ENCODE measurements around the gene OSM.

OSM gene

GRCh38 chr22:30228509-30229359 is 37.9 kb downstream of the OSM start:
- no peak overlapping the region for H3K4me3 ChIP-seq (ENCODE audit: control insufficient read depth, low read depth, low read length)
- no peak for DNase-seq (ENCODE audit: low read depth)
- no peak for TF ChIP-seq CTCF (IDR thresholded peaks at IDR 0.05; ENCODE audit: control insufficient read depth, insufficient read depth, low read depth, low read length, missing control alignments)

GRCh38 chr22:30227438-30228228 is 39.0 kb downstream of the OSM start:
- TF ChIP-seq CTCF (IDR thresholded peaks at IDR 0.05; ENCODE audit: control insufficient read depth, insufficient read depth, low read depth, low read length, missing control alignments): no peak
- DNase-seq (ENCODE audit: low read depth): no peak
- no peak overlapping the region for H3K4me3 ChIP-seq (ENCODE audit: control insufficient read depth, low read depth, low read length)

GRCh38 chr22:30226192-30226832 is 40.3 kb downstream of the OSM start:
- H3K4me3 ChIP-seq (ENCODE audit: control insufficient read depth, low read depth, low read length): no peak overlapping the region
- no peak for TF ChIP-seq CTCF (IDR thresholded peaks at IDR 0.05; ENCODE audit: control insufficient read depth, insufficient read depth, low read depth, low read length, missing control alignments)
- DNase-seq (ENCODE audit: low read depth): no peak

GRCh38 chr22:30225220-30225927 is 41.3 kb downstream of the OSM start:
- TF ChIP-seq CTCF (IDR thresholded peaks at IDR 0.05; ENCODE audit: control insufficient read depth, insufficient read depth, low read depth, low read length, missing control alignments): no peak
- no peak for DNase-seq (ENCODE audit: low read depth)
- no peak overlapping the region for H3K4me3 ChIP-seq (ENCODE audit: control insufficient read depth, low read depth, low read length)

- H3K4me3 ChIP-seq (ENCODE audit: control insufficient read depth, low read depth, low read length): no peak overlapping the region
- no peak for DNase-seq (ENCODE audit: low read depth)
- TF ChIP-seq CTCF (IDR thresholded peaks at IDR 0.05; ENCODE audit: control insufficient read depth, insufficient read depth, low read depth, low read length, missing control alignments): no peak
These were observed 42.3 kb downstream of the OSM start for GRCh38 chr22:30224161-30224857.

All from AG09309 (cell line).